Measurements from ENCODE around the gene RPIA.
A peak's percentile ranks its signal among the peaks of the same experiment; 100 is the strongest.

RPIA gene

GRCh38 chr2:88693911-88694414 is 2.5 kb downstream of the RPIA start:
- Mint-ChIP-seq H3K36me3 (ENCODE audit: insufficient read depth) (peaks cover 4% of the 10 kb centered on the region), H3K27ac (no peak overlapping the region), H3K27me3 (no peaks in the 10 kb centered on the region), H3K9me3 (no peaks in the 10 kb centered on the region), H3K4me1 (ENCODE audit: low read depth in 2 of 2) (peaks cover 50% of the 10 kb centered on the region in 2 donors), H3K4me3 (peak overlapping the region in 1 of 2 donors; percentile 96)
- no peak for ATAC-seq (replicated peaks)
- no peak for DNase-seq

GRCh38 chr2:88696611-88697010 is 5.1 kb downstream of the RPIA start:
- ATAC-seq (replicated peaks) = no peak

DNA sequence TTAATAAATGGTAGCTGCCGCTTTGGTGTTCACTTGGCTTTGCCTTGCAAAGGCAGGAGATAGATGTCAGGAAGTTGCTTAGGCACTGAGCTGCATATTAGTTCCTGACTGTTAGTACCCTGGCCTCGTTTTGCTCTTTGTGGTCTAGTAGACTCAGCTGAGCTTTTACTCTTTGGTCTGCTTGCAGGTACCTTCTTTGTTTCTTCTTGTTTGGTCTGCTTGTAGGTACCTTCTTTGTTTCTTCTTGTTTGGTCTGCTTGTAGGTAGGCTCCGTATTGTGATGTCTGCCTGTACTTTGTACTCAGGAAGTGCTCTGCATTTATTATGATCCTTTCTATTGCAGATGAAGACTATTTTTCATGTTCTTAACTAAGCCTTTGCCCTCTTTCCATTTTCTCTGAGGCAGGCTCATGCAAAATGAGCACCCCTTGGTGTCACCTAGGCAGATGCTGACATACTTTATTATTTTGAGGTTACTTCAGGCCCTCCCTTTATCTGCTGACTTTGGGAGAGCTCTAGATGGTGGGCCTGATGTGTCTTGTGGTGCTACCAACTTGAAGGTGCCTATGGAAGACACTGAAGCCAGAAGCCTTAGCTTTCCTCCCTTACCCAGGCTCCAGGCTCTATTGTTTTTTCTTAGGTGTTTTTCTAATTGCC is 6.0 kb downstream of the RPIA start:
- DNase-seq (no peak), ATAC-seq (replicated peaks) (peak; percentile 33)
- H3K36me3 Mint-ChIP-seq (ENCODE audit: insufficient read depth) = peaks cover 4% of the 10 kb centered on the region
- peak overlapping the region in 1 of 2 donors; percentile 20 for H3K4me3 Mint-ChIP-seq
- no peaks in the 10 kb centered on the region for H3K9me3 Mint-ChIP-seq
- peaks cover 24 to 32% of the 10 kb centered on the region in 2 donors for H3K4me1 Mint-ChIP-seq (ENCODE audit: low read depth in 2 of 2)
- H3K27me3 Mint-ChIP-seq = no peaks in the 10 kb centered on the region
- H3K27ac Mint-ChIP-seq = no peak overlapping the region

More at GRCh38 chr2:88696611-88697010, 5.1 kb downstream of the RPIA start:
- DNase-seq = no peak
- peaks cover 4% of the 10 kb centered on the region for H3K36me3 Mint-ChIP-seq (ENCODE audit: insufficient read depth)
- H3K4me3 Mint-ChIP-seq = no peak overlapping the region
- no peak overlapping the region for H3K27ac Mint-ChIP-seq
- H3K4me1 Mint-ChIP-seq (ENCODE audit: low read depth in 2 of 2) = peaks cover 32 to 40% of the 10 kb centered on the region in 2 donors
- no peaks in the 10 kb centered on the region for H3K27me3 Mint-ChIP-seq
- H3K9me3 Mint-ChIP-seq = no peaks in the 10 kb centered on the region

- no peaks in the 10 kb centered on the region for H3K9me3 Mint-ChIP-seq
- H3K36me3 Mint-ChIP-seq (ENCODE audit: insufficient read depth) = peaks cover 4% of the 10 kb centered on the region
- peaks cover 20 to 27% of the 10 kb centered on the region in 2 donors for H3K4me1 Mint-ChIP-seq (ENCODE audit: low read depth in 2 of 2)
- H3K27me3 Mint-ChIP-seq = no peaks in the 10 kb centered on the region
- DNase-seq = no peak
- H3K27ac Mint-ChIP-seq = peak overlapping the region in 1 of 2 donors; percentile 0
- no peak for ATAC-seq (replicated peaks)
- H3K4me3 Mint-ChIP-seq = no peak overlapping the region
Measured at GRCh38 chr2:88698027-88698413, 6.5 kb downstream of the RPIA start.

DNA sequence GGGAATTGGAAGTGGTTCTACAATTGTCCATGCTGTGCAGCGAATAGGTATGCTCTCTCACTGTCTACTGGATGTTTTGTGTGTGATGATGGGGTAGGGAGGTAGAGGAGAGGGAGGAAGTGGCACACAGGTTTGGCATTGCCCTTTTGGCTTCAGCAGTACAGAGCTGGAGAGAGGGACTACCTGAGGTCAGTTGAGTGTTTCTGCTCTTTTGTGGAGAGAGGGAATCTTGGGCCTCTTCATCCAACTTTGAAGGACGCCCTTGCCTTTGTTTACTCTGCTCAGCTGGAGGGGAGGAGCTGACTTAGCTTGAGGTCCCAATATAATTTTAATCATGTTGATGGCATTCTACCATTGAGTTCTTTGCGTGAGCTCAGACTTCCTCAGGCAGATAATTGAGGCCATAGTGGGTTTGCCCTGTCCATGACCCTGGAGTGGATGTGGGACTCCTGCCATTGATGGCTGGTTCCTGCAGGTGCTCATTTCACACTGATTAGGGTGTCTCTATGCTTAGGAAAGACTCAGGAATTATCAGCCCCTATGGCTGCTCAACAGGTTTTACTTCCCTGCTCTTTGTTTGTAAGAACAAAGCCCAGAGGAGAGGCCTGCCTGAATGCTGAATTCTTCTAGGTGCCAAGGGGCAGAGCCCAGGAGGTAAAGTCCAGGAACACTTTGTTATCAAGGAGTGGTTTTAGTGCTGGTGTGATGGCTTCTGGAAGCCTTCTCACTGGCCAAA is 7.2 kb downstream of the RPIA start:
- H3K4me3 Mint-ChIP-seq = no peak overlapping the region
- H3K4me1 Mint-ChIP-seq (ENCODE audit: low read depth in 2 of 2) = peaks cover 16 to 20% of the 10 kb centered on the region in 2 donors
- peaks cover 4% of the 10 kb centered on the region for H3K36me3 Mint-ChIP-seq (ENCODE audit: insufficient read depth)
- H3K9me3 Mint-ChIP-seq = no peaks in the 10 kb centered on the region
- H3K27me3 Mint-ChIP-seq = no peaks in the 10 kb centered on the region
- ATAC-seq (replicated peaks) (no peak), DNase-seq (no peak)
- peak overlapping the region in 1 of 2 donors; percentile 0 for H3K27ac Mint-ChIP-seq

DNA sequence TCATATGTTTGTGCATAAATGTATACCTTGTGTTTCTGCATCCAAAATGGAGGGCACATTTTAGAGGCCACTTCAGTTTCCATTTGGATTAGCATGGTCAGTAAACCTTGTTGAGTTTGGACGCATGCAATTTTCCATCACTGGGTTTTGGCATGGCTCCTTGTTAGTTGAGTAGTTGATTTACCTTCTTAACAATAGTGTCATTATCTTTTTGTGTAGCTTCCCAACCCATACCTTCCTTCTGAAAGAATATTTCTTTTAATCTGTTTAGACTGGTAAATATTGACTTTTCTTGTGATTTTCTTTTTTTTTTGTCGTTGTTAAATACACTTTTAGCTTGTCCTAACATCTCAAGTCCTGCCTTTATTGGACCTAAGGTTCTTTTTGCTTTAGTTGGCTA is 15.5 kb downstream of the RPIA start:
- Mint-ChIP-seq H3K27me3 (no peaks in the 10 kb centered on the region), H3K9me3 (no peaks in the 10 kb centered on the region), H3K4me3 (no peak overlapping the region), H3K27ac (no peak overlapping the region), H3K4me1 (ENCODE audit: low read depth in 2 of 2) (peaks cover 2 to 5% of the 10 kb centered on the region in 2 donors), H3K36me3 (ENCODE audit: insufficient read depth) (peaks cover 7% of the 10 kb centered on the region)
- DNase-seq (no peak), ATAC-seq (replicated peaks) (no peak)

DNA sequence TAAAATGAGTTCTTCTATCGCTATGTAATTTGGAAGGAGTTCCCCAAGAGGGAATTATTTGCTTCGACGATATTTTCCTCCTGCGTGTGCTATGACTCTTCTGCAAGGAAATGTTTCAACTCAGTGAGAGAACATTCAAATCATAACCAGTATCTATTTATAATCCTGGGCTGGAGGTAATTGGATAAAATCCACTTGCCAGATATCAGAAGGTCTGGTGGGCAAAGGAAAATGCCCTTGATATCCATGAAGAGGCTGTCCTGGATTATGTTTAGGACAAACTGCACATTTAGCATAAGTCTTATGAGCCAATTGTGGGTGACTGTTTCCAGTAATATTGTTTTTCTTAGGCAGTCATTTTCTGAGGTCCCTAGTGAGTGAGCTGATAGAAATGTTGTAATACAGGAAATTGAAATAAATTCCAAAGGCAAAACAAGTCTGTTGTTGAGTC is 17.7 kb downstream of the RPIA start:
- DNase-seq = no peak
- peaks cover 2 to 5% of the 10 kb centered on the region in 2 donors for H3K4me1 Mint-ChIP-seq (ENCODE audit: low read depth in 2 of 2)
- no peak for ATAC-seq (replicated peaks)
- H3K27me3 Mint-ChIP-seq = no peaks in the 10 kb centered on the region
- peaks cover 7% of the 10 kb centered on the region for H3K36me3 Mint-ChIP-seq (ENCODE audit: insufficient read depth)
- no peaks in the 10 kb centered on the region for H3K9me3 Mint-ChIP-seq
- no peak overlapping the region for H3K27ac Mint-ChIP-seq
- H3K4me3 Mint-ChIP-seq = no peak overlapping the region

- Mint-ChIP-seq H3K9me3 (no peaks in the 10 kb centered on the region), H3K4me1 (ENCODE audit: low read depth in 2 of 2) (peaks cover 2 to 5% of the 10 kb centered on the region in 2 donors), H3K4me3 (no peak overlapping the region), H3K27me3 (no peaks in the 10 kb centered on the region), H3K36me3 (ENCODE audit: insufficient read depth) (peaks cover 7% of the 10 kb centered on the region), H3K27ac (peak overlapping the region in 1 of 2 donors; percentile 67)
- DNase-seq (no peak), ATAC-seq (replicated peaks) (no peak)
Measured at GRCh38 chr2:88711289-88711688, 19.8 kb downstream of the RPIA start.

DNA sequence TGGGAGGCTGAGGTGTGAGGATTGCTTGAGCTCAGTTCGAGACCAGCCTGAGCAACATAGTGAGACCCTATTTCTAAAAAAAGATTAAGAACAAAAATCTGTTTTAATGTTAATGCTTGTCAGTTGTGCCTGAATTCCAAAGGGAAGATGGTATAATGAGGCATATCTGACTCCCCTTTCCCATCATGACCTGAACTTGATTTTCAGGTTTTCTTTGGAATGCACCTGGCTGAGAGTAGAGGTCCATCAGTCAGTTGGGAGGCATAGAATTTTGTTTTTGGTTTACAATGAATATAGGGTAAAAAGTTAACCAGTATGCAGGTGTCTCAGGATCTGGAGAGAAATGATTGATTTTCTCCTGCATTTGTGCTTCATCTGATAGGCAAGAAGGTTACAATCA is 20.4 kb downstream of the RPIA start:
- peak overlapping the region in 1 of 2 donors; percentile 67 for H3K27ac Mint-ChIP-seq
- no peak for ATAC-seq (replicated peaks)
- DNase-seq = no peak
- H3K4me1 Mint-ChIP-seq (ENCODE audit: low read depth in 2 of 2) = peaks cover 2 to 5% of the 10 kb centered on the region in 2 donors
- no peaks in the 10 kb centered on the region for H3K9me3 Mint-ChIP-seq
- no peaks in the 10 kb centered on the region for H3K27me3 Mint-ChIP-seq
- peaks cover 7% of the 10 kb centered on the region for H3K36me3 Mint-ChIP-seq (ENCODE audit: insufficient read depth)
- H3K4me3 Mint-ChIP-seq = no peak overlapping the region

DNA sequence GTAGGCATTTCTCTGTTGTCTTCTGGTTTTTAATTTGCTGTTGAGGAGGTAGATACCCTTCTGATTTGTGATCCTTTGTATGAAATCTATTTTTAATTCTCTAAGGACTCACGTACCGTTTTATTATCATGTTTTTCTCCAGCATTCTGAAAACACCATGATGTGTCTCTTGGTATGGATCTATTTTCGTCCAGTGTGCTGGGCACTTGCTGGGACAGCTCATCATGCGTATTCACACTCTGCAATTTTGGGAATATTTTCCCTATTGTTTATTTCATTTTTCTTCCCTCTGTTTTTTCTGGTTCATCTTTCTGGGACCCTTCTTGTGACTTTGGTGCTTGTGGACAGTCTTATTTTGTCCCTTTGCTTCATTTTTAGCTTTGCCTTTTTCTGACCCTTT is 21.9 kb downstream of the RPIA start:
- no peak for DNase-seq
- H3K4me1 Mint-ChIP-seq (ENCODE audit: low read depth in 2 of 2) = peaks cover 2 to 5% of the 10 kb centered on the region in 2 donors
- no peak for ATAC-seq (replicated peaks)
- H3K9me3 Mint-ChIP-seq = no peaks in the 10 kb centered on the region
- no peak overlapping the region for H3K4me3 Mint-ChIP-seq
- H3K27me3 Mint-ChIP-seq = no peaks in the 10 kb centered on the region
- H3K27ac Mint-ChIP-seq = no peak overlapping the region
- H3K36me3 Mint-ChIP-seq (ENCODE audit: insufficient read depth) = peaks cover 3% of the 10 kb centered on the region

DNA sequence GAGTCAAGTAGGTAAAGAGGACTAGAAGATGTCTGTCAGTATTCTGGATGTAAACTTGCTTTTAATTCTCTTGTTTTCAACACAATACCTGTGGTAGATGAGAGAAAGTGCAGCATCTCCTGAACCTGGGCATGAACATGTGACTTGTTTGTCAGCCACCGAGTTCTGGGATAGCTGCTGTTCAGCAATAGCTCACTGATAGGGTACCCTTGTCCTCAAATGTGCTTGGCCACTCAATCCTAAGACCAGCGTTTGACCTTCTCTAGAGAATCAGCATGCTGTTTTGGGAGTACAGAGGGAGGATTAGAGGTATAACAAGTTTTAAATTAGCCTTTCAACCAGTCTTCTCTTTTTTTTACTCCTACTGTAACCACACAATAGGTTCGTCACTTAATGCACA is 23.2 kb downstream of the RPIA start:
- Mint-ChIP-seq H3K9me3 (no peaks in the 10 kb centered on the region), H3K27ac (no peak overlapping the region), H3K36me3 (ENCODE audit: insufficient read depth) (no peaks in the 10 kb centered on the region), H3K4me1 (ENCODE audit: low read depth in 2 of 2) (peaks cover 0 to 5% of the 10 kb centered on the region in 2 donors), H3K27me3 (no peaks in the 10 kb centered on the region), H3K4me3 (no peak overlapping the region)
- DNase-seq = no peak
- ATAC-seq (replicated peaks) = no peak

DNA sequence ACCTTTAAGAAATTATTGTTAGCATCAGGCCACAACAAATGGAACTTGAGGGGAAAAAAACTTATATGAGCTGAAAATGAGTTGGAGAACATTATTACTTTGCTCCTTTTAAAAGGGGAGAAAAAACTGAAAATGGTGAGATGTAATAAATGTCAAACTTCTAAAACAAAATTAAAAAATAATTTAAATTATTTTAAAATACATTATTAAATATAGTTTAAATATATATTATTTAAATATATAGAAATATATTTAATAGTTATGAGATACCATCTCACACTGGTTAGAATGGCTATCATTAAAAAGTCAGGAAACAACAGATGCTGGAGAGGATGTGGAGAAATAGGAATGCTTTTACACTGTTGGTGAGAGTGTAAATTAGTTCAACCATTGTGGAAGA is 28.9 kb downstream of the RPIA start:
- no peak overlapping the region for H3K27ac Mint-ChIP-seq
- H3K9me3 Mint-ChIP-seq = no peaks in the 10 kb centered on the region

DNA sequence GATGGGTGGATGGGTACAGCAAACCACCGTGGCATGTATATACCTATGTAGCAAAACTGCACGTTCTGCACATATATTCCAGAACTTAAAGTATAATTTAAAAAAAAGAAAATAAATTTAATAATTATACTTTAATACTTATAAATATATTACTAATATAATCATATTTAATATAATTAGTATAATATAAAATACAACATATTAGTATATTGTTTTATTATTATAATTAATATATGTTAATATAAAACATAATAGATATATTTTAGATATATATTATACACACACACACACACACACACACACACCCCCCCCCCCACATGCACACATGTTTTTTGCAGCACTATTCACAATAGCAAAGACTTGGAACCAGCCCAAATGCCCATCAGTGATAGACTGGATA is 29.8 kb downstream of the RPIA start:
- no peaks in the 10 kb centered on the region for H3K27me3 Mint-ChIP-seq
- no peak overlapping the region for H3K27ac Mint-ChIP-seq
- no peaks in the 10 kb centered on the region for H3K9me3 Mint-ChIP-seq
- H3K4me3 Mint-ChIP-seq = no peak overlapping the region
- ATAC-seq (replicated peaks) (no peak), DNase-seq (no peak)
- H3K4me1 Mint-ChIP-seq (ENCODE audit: low read depth in 2 of 2) = peaks cover 7 to 20% of the 10 kb centered on the region in 2 donors
- H3K36me3 Mint-ChIP-seq (ENCODE audit: insufficient read depth) = peaks cover 4% of the 10 kb centered on the region

More for the DNA sequence above, 28.9 kb downstream of the RPIA start:
- no peaks in the 10 kb centered on the region for H3K36me3 Mint-ChIP-seq (ENCODE audit: insufficient read depth)
- ATAC-seq (replicated peaks) (no peak), DNase-seq (no peak)
- peaks cover 2 to 13% of the 10 kb centered on the region in 2 donors for H3K4me1 Mint-ChIP-seq (ENCODE audit: low read depth in 2 of 2)
- no peaks in the 10 kb centered on the region for H3K27me3 Mint-ChIP-seq
- no peak overlapping the region for H3K4me3 Mint-ChIP-seq
